D721Med (cell line): ENCODE data around the gene EFR3B.

ENCODE experiments used
- DNase-seq: peaks from one replicate; pipeline ENCODE4 v3.0.0; 2011; ENCODE audit warnings: low spot score; ENCODE audit not compliant: insufficient read length
- FAIRE-seq: peaks from 2 replicates; lab custom pipeline; 2011; peaks lifted over from hg19 to GRCh38; lab: Jason Lieb, UNC
- TF ChIP-seq, protein P1 (sequence below): IDR thresholded peaks from 2 replicates; pipeline ENCODE4 v1.5.1; 2012; ENCODE audit warnings: mild to moderate bottlenecking, control low read depth; ENCODE audit not compliant: insufficient read depth; ENCODE audit errors: missing control alignments

The EFR3B gene

DNA sequence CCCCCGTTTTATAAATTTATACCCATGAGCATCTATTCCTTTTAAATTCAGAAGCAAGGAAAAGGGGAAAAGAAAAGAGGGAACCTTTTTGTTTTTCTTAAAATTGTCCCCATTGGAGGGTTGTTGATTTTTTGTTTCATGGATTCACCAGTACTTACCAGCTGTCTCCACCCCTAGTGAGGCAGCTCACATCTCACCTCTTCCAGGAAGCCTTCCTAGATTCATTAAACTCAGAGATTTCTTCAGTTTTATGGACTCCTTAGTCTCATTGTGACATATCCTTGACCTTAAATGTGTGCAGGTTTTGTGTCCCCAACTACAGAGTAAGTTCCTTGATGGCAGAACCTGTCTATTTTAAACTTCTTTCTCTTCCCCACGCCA lies 35.9 kb downstream of the EFR3B start:
- FAIRE-seq, result no peak
- DNase-seq, result no peak
- TF ChIP-seq, protein P1, sequence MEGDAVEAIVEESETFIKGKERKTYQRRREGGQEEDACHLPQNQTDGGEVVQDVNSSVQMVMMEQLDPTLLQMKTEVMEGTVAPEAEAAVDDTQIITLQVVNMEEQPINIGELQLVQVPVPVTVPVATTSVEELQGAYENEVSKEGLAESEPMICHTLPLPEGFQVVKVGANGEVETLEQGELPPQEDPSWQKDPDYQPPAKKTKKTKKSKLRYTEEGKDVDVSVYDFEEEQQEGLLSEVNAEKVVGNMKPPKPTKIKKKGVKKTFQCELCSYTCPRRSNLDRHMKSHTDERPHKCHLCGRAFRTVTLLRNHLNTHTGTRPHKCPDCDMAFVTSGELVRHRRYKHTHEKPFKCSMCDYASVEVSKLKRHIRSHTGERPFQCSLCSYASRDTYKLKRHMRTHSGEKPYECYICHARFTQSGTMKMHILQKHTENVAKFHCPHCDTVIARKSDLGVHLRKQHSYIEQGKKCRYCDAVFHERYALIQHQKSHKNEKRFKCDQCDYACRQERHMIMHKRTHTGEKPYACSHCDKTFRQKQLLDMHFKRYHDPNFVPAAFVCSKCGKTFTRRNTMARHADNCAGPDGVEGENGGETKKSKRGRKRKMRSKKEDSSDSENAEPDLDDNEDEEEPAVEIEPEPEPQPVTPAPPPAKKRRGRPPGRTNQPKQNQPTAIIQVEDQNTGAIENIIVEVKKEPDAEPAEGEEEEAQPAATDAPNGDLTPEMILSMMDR, result no peak

DNA sequence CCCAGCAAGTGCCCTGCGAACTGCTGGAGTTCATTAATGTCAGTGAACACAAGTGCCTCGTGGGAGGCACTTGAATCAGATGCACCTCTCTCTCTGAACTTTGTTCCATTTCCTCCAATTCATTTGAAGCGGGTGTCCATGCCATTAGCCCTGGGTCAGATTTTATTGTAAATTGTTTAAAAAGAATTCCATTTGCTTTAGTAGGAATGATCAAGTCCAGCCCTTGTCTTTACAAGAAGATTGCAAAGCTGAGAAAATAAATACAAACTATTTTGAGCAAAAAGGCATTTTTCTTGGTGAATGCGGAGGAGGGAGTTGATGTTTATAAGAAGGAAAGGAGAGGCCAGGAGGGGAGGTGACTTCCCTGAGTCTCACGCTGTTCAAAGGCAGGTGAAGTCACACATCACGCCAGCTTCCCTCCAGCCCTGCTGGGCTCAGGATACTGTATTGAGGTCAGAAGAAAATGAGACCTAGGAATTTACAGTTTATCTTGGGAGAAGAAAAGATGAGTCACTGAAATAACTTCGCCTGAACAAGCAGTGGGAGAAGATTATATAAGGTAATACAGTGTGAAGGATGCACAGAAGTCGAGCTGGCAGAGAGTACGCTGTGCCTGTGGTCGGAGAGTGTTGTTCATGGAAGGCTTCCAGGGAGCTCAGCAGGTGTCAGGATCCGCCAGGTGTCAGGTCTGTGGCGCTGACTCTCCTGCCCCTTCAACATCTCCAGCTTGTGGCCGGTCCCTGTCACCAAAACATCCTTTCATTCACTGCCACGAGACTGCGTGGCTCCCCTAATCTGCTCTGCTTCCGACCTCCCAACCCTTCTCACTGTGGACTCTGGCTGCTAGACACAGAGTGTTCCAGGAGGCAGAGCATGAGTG lies 36.5 kb downstream of the EFR3B start:
- FAIRE-seq (no peak), DNase-seq (no peak)
- TF ChIP-seq, protein P1, result no peak

DNA sequence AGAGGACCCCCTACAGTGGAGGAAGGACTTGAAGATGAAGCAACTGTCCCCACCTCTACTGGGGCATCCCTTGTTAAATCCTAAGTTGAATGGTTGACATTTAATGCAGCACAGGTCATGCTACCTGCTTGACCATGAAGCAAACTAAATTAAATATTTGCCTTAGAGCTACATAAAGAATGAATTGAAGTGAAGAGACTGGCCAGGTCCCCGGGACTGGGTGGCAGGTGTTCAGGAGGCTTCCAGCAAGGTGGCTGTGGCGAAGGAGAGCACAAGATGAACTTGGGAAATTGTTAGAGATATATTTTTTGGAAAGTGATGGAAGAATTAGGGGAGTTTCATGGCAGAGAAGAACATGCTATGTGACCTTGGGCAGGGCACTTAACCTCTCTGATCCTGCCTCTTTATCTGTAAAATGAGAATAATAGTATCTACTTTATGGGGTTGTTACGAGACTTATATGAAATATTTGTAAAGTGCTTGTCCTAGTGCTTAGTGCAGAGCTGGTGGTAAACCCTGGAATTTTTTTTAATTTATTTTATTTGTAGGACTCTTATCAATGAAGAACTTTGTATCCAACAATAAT lies 37.3 kb downstream of the EFR3B start:
- TF ChIP-seq, protein P1, result no peak
- DNase-seq (no peak), FAIRE-seq (no peak)

DNA sequence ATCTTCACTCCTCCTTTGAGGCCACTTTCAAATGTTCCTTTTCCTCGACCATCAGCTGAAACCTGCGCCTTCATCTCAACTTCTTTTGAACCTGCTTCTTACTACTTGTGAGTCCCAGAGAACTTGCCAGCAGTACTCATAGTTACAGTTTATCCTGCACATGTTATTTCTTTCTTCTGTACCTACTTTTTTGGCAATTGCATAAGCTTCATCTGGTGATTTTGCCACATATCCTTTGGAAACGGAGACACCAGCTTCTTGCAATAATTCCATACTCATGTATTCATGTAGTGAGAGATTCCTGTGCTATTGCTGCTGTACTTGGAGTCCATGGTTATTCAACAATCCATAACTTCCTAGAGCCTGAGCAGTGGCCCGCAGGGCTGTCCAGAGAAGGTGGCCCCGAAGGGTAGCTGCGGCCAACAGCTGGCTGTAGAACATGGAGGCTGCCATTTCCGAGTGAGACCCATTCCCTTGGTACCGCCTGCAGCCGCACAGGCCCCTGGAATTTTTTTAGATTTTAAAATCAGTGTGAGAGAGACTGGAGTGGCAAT lies 39.4 kb downstream of the EFR3B start:
- FAIRE-seq (no peak), DNase-seq (no peak)
- TF ChIP-seq, protein P1, result no peak

DNA sequence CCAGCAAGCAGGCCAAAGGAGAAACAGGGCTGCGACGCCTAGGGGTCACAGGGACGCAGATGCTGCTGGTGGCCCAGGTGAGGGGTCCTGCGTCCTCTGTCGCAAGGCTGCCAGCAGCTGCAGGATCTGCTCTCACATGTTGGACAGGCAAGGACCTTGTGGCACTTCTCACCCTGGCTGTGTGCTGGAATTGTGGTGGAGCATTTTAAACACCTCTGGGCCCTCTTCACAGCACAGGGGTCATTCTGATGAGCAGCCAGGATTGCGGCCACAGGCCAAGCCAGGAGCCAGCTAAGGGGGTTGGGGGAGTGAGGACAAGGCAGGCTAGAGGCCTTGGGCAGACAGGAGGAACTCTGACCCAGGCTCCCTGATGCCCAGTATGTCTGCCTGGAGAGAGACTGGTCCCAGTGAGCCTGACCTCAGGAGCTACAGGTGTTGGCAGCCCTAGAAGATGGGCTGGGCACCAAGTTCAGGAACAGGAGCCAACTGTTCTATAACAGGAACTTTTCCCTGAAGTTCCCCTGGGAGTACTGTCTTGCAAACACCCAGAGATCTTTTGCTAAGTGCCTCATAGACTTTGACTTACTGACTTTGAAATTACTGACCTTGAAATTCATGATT lies 40.2 kb downstream of the EFR3B start:
- DNase-seq (no peak), FAIRE-seq (no peak)
- TF ChIP-seq, protein P1, result no peak

DNA sequence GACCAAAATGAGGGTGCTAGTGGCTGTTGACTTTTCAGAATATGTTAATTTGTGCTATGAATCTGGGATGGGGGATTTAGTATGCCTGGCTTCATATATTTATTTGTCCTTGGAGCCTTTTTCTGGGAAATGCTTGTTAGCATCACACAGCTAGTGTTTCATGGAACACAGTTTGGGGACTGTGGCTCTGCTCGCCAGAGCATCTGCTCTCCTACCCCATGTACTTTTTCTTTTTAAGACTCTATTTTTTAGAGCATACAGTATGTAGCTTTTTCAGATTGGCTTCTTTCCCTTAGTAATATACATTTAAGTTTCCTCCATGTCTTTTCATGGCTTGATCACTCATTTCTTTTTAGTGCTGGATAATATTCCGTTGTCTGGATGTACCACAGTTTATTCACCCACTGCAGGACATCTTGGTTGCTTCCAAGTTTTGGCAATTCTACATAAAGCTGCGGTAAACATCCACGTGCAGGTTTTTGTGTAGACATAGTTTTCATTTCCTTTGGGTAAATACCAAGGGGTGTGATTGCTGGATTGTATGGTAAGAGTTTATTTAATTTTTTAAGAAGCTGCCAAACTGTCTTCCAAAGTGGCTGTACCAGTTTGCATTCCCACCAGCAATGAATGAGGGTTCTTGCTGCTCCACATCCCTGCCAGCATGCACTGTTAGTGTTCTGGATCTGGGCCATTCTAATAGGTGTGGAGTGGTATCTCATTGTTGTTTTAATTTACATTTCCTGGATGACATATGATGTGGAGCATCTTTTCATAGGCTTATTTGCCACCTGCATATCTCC lies 44.1 kb downstream of the EFR3B start:
- no peak for DNase-seq
- no peak for FAIRE-seq
- TF ChIP-seq, protein P1, result no peak
